GM15510 (cell line): Measurements from ENCODE around the gene SUPT5H.

Source experiments
- POLR2A ChIP-seq: IDR thresholded peaks from 3 replicates; pipeline ENCODE4 v1.6.1; 2011; ENCODE audit warnings: borderline replicate concordance; ENCODE audit not compliant: insufficient read length; ENCODE audit errors: extremely low read depth

Gene SUPT5H

DNA sequence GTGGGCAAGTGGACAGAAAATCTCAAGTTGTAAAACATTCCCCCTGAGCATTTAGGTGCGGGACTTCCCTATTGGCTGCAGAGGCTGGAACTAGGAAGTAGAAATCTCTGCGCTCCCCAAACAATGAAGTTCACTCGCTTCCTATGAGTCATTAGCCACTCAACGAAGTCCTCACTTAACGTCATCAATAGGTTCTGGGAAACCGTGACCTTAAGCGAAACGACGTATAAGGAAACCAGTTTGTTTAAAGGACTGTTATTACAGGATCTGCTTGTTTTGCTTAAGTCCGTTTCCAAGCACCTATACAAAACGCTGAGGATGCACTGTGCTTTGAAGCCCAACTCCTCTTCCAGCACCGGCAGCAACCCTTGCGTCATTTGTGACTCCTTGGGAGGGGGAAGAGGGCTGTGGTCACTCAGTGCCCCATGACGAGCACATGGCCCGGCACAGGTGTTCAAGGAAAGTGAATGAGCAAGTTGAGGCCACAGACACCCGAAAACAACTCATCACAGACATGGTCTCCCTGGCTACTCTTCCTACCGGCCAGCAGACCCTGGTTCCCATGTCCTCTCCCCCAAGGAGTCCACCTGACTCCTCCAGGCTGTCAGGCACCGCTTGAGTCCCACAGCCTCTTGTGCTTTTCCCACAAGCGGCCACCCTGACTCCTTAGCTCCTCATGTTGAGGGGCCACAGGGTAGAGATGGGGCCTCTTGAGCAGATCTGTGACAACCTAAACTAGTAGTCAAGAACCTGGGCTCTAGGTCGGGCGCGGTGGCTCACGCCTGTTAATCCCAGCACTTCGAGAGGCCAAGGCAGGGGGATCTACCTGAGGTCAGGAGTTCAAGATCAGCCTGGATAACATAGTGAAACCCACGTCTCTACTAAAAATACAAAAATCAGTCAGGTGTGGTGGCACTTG is 14.4 kb upstream of the SUPT5H start:
- no peak for TF ChIP-seq POLR2A

DNA sequence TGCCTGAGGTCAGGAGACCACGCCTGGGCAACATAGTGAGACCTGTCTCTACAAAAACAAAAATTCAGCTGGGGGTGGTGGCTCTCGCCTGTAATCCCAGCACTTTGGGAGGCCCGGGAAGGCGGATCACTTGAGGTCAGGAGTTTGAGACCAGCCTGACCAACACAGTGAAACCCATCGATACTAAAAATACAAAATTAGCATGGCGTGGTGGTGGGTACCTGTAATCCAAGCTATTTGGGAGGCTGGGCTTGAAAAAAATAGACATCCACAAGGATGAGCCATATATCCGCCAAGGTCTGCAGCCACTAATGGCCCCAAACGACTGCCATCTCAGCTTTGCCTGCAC is 12.7 kb upstream of the SUPT5H start:
- no peak for TF ChIP-seq POLR2A

DNA sequence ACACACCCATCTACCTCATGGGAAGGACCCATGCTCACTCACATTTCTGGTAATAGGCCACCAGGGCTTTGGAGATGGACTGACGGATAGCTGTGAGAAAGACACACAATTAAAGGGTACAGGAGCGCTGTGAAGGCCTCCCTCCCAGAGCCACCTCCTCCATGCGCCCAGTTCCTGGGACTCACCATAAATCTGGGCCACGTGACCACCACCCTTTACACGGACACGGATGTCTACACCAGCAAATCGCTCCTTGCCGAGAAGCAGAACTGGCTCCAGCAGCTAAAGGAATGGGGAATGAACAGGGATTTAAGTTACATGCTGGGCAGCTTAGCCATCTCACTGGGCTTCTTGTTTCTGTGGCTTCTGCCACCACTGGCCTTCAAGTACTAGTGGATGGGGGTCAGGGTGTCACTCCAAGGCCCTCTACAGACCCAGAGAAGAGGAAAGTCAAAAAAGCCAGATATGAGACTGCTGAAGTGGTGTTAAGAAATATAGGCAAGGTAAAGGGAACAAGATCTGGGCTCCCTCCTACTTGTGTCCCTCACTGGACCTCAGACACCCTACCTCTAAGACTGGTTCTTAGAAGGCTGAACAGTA is 11.8 kb upstream of the SUPT5H start:
- TF ChIP-seq POLR2A: no peak

DNA sequence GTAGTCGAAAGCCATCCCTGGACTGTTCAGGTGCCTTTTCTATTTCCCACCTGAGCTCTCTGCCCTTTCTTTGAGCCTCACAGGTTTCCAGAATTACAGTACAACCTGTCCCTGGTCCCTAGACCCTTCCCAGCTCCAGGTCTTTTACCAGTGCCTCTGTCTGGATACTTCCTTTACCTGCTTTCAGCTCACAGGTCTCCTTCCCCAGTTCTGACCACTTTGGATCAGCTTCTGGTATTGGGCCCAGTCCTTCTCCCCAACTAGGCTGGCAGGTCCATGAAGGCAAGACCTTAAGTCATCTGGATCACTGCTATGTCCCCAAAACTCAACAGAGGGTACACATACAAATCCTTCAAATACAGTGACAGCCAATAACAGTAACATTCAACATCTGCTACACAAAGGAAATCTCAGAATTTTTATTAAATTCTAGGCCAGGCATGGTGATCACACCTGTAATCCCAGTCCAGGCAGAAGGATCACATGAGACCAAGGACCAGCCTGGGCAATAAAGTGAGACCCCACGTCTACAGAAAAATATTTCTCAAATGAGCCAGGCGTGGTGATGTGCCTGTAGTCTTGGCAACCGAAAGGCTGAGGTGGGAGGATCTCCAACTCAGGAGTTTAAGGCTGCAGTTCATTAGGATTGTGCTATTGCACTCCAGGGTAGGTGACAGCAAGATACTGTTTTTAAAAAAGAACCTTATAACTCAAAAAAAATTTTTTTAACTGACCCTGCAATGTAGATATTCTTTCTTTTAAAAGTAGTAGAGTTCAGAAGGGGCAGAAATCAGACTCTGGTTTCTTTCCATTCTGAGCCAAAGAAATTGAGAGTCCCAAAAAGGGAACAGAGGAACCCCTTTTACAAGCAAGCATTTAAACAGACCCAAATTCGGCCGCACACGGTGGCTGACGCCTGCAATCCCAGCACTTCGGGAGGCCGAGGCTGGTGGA is 11.0 kb upstream of the SUPT5H start:
- TF ChIP-seq POLR2A: no peak

DNA sequence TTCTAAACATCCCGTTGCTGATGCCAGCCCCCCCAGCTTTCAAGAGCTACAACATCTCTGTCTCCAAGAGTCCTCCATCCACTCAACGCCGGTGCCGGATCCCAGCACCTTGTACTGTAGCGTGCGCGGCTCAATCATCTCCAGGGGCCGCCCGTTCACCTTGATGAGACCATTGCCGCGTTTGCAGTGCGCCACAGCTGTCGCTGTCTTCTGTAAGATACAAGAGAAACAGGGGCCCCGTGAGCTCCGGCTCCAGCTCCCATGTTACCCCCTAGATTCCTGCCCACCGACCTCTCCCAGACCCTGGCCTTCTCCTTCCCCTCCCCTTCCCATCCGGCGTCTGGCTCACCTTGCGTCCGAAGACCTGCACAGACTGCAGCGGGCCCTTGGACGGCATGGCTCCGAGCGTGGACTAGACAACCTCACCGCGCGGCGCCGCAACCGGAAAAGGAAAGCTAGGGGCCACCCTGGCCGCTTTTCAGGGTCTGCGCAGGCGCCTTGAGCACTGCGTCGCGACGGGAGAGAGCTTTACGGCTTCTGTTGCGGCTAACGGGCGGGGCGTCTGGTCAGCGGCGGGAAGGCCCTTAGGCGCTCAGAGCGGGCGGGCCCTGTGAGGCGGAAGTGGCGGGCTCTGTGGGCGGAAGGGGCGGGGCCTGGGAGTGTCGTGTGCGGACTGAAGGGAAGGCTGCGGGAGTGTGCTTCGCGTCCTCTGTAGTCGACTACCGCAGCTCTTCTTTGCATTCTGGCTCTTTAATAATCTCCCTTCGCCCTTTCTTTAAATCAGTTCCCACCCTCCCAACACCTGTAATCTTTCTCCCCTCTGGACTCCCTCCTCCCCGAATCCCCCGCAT is 9.7 kb upstream of the SUPT5H start, which contains the start of gene RPS16:
Gene RPS16, minus strand, starts transcription at position 451 of the 851 bp plus-strand sequence. Its CDS starts 54 bp downstream, at position 397.
- peak; percentile 96 for TF ChIP-seq POLR2A

DNA sequence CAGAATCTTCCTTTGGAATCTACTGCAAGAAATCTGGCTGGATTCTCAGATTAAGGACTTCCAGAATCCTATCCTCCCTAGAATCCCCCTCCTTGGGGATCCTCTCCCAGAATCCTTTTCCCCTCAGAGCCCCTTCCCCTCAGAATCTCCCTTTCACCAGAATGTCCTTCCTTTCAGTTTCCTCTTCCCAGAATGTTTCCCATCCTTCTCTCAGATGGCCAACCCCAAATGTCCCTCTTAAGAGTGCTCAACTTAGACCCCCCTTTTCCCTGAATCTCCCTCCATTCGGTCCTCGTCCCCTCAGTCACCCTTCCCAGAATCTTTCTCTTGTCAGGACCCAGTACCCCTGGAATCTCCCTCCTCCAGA is 9.0 kb upstream of the SUPT5H start:
- no peak for TF ChIP-seq POLR2A

DNA sequence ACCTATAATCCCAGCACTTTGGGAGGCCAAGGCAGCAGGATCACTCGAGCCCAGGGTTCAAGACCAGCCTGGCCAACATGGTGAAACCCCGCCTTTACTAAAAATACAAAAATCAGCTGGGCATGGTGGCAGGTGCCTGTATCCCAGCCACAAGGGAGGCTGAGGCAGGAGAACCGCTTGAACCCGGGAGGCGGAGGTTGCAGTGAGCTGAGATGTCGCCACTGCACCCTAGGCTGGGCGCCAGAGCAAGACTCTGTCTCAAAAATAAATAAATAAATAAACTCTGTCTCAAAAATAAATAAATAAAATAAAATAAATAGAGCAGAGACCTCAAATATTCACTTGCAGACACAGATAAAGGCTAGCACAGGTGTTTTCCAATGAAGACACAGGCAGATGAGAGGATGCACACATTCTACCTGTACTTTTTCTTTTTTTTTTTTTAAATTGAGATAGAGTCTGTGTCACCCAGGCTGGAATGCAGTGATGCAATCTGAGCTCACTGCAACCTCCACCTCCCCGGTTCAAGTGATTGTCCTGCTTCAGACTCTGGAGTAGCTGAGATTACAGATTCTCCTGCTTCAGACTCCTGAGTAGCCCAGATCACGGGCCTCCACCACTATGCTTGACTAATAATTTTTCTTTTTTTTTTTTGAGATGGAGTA is 7.0 kb upstream of the SUPT5H start:
- TF ChIP-seq POLR2A: no peak

DNA sequence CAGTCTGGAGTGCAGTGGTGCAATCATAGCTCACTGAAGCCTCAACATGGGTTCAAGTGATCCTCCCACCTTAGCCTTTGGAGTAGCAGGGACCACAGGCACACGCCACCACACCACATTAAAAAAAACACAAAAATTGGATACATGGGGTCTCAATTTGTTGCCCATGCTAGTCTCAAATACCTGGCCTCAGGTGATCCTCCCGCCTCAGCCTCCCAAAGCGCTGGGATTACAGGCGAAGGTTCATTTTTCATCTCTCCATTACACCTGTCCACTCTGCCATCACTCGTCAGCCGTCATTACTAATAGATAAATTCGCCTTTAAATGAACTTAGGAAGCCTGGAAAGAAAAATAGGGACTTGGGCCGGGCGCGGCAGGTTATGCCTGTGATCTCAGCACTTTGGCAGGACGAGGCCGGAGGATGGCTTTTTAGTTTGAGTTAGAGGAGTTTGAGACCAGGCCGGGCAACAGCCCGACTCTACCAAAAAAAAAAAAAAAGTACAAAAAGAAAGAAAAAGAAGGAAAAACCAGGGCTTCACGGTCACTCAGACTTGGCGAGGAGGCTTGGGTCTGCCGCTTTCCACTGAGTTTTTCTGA is 685 bp upstream of the SUPT5H start:
- TF ChIP-seq POLR2A: no peak

DNA sequence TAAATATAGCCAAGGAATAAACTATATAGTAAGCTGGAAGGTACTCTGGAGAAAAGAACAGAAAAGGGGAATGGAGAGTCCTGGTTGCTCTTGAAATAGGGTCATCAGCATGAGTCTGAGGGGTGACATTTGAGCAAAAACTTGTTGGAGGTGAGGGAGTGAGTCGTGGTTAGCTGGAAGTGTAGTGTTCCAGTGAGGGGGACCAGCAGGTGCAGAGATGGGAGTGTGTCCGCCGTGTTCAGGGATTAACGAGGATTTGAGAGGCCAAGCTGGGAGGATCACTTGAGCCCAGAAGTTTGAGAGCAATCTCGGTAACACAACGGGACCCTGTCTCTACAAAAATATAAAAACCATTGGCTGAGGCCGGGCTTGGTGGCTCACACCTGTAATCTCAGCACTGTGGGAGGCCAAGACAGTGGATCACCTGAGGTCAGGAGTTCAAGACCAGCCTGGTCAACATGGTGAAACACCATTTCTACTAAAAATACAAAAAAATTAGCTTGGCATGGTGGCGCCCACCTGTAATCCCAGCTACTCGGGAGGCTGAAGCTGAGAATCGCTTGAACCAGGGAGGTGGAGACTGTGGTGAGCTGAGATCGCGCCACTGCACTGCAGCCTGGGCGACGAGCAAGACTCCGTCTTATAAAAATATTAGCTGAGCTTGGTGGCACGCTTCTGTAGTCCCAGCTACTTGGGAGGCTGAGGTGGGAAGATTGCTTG is 1.1 kb downstream of the SUPT5H start:
- no peak for TF ChIP-seq POLR2A

DNA sequence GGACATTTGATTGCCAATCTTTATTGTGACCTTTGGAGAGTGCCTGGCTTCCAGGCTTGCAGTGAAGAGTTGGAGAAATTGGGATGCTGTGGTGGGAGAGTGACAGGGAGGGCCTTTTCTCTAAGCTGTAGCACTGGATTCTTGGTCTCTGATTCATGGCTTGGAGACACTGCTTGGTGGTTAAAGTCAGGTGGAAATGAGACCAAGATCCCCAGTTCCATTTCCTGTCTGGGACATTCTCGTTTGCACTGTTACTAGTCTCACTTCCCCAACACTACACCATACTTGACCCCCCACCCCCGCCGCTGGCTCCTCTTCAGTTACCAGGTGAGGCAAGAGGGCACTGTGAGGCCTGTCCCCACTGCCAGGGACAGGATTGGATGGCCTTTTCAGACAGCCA is 2.9 kb downstream of the SUPT5H start:
- TF ChIP-seq POLR2A: no peak

DNA sequence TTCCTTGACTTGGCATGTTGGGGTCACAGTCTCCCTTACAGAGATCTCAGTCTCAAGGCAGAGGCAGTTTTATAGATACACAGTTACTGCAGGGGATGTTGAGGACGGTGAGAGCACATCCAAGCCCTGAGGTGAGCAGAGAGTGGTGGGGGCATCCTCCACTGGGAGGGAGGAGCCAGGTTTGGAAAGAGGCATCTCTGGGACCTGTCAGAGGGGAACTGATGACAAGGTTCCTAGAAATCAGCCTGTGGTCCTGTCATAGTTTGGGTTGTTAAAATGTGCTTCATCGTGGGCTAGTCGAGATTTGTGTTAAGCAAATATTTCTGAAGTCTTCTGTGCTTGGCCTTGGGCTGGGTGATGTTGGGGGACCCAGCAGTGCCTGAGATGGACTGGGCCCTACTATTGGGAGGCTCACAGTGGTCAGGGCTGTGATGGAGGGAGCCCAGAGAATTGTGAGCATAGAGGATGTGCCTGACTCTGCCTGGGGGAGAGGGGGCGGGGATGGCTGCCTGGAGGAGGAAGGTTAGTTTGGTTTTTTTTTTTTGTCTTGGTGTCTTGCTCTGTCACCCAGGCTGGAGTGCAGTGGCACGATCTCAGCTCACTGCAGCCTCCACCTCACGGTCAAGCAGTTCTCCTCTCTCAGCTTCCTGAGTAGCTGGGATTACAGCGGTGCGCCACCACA is 3.9 kb downstream of the SUPT5H start:
- TF ChIP-seq POLR2A: no peak

DNA sequence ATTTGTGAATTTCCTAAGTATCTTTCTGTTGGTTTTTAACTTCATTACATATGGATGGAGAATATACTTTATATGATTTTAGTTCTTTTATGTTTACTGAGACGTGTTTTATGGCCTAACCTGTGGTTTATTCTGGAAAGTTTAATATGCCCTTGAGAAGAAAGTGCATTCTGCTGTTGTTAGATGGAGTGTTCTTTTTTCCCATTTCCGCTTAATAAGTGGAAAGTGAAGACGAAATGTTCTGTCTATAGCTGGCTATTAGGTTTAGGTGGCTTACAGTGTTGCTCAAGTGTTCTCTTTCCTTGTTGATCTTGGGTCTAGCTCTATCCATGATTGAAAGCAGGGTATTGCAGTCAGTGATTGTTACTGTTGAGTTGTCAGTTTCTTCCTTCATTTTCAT is 18.0 kb downstream of the SUPT5H start:
- TF ChIP-seq POLR2A: no peak
